HUES64 (cell line): Measurements from ENCODE around the gene DHRS3.
"Not testable (repeated sequence)": the region's sequence is repeated elsewhere in the genome, so short reads cannot be mapped to it uniquely, and the experiment has no call there.

Source experiments
- H3K27ac ChIP-seq: 2 replicates; pipeline ENCODE4 v1.7.0; 2013; ENCODE audit warnings: low read depth, low read length, inconsistent platforms
- H3K27me3 ChIP-seq: 2 replicates; pipeline ENCODE4 v1.6.1; 2013; ENCODE audit warnings: mild to moderate bottlenecking, low read length; ENCODE audit not compliant: insufficient read depth
- H3K36me3 ChIP-seq: 2 replicates; pipeline ENCODE4 v1.6.1; 2013; ENCODE audit warnings: mild to moderate bottlenecking, low read length; ENCODE audit not compliant: insufficient read depth
- H3K4me1 ChIP-seq: 2 replicates; pipeline ENCODE4 v1.6.1; 2013; ENCODE audit warnings: mild to moderate bottlenecking, low read length, moderate library complexity; ENCODE audit not compliant: insufficient read depth
- H3K4me3 ChIP-seq: 2 replicates; pipeline ENCODE4 v1.5.1; 2013; ENCODE audit warnings: mild to moderate bottlenecking, low read length, moderate library complexity
- H3K9ac ChIP-seq: 2 replicates; pipeline ENCODE4 v1.6.1; 2013; ENCODE audit warnings: mild to moderate bottlenecking, low read depth, low read length
- H3K9me3 ChIP-seq: 2 replicates; pipeline ENCODE4 v1.6.1; 2013; ENCODE audit warnings: low read depth, low read length; ENCODE audit not compliant: insufficient read depth
- WGBS: fragments of 150-250, 120-280 bp; methylation state at CpG from one replicate; pipeline ENCODE4 v1.1.7; 2013; ENCODE audit warnings: missing lambda C conversion rate; 5-methylcytosine and 5-hydroxymethylcytosine counted together

DHRS3 gene

GRCh38 chr1:12654657-12655056, 36.6 kb upstream of the DHRS3 start:
- WGBS, result 90% methylated on average over 8 of the region's 8 CpGs
- Histone ChIP-seq H3K4me1 (no peaks in the 10 kb centered on the region), H3K27ac (no peak overlapping the region), H3K27me3 (no peaks in the 10 kb centered on the region), H3K9me3 (peaks cover 5% of the 10 kb centered on the region; the same call in 1 of the 2 replicates), H3K36me3 (no peaks in the 10 kb centered on the region), H3K4me3 (no peak overlapping the region), H3K9ac (no peak overlapping the region)

GRCh38 chr1:12654004-12654567, 36.1 kb upstream of the DHRS3 start:
- Histone ChIP-seq H3K9me3 (peaks cover 5% of the 10 kb centered on the region; the same call in 1 of the 2 replicates), H3K9ac (no peak overlapping the region), H3K36me3 (no peaks in the 10 kb centered on the region), H3K4me1 (no peaks in the 10 kb centered on the region), H3K27me3 (no peaks in the 10 kb centered on the region), H3K4me3 (no peak overlapping the region), H3K27ac (no peak overlapping the region)
- WGBS, result 88% methylated on average over 4 of the region's 4 CpGs

GRCh38 chr1:12649971-12650421, 32.0 kb upstream of the DHRS3 start:
- no peaks in the 10 kb centered on the region for H3K36me3 ChIP-seq
- H3K4me3 ChIP-seq, result no peak overlapping the region
- no peaks in the 10 kb centered on the region for H3K9me3 ChIP-seq
- no peak overlapping the region for H3K27ac ChIP-seq
- no peaks in the 10 kb centered on the region for H3K4me1 ChIP-seq
- WGBS, result 88% methylated on average over 4 of the region's 5 CpGs
- H3K27me3 ChIP-seq, result no peaks in the 10 kb centered on the region
- H3K9ac ChIP-seq, result no peak overlapping the region

- Histone ChIP-seq H3K36me3 (no peaks in the 10 kb centered on the region), H3K4me1 (no peaks in the 10 kb centered on the region), H3K27me3 (no peaks in the 10 kb centered on the region), H3K4me3 (no peak overlapping the region), H3K27ac (no peak overlapping the region), H3K9ac (no peak overlapping the region), H3K9me3 (no peaks in the 10 kb centered on the region)
- 92% methylated on average over 7 of the region's 7 CpGs for WGBS
These were observed 30.7 kb upstream of the DHRS3 start for GRCh38 chr1:12648741-12649140.

- H3K36me3 ChIP-seq, H3K27ac ChIP-seq, H3K27me3 ChIP-seq, H3K4me1 ChIP-seq, H3K4me3 ChIP-seq, H3K9ac ChIP-seq: not testable (repeated sequence)
- H3K9me3 ChIP-seq, result peaks cover 14% of the 10 kb centered on the region
- 92% methylated on average over 8 of the region's 9 CpGs for WGBS
These were observed 27.4 kb upstream of the DHRS3 start for GRCh38 chr1:12645401-12645800.

GRCh38 chr1:12644829-12645228, 26.8 kb upstream of the DHRS3 start:
- Histone ChIP-seq H3K9ac (no peak overlapping the region), H3K4me3 (no peak overlapping the region), H3K27ac (no peak overlapping the region), H3K4me1 (no peaks in the 10 kb centered on the region), H3K27me3 (no peaks in the 10 kb centered on the region), H3K9me3 (peaks cover 20% of the 10 kb centered on the region), H3K36me3 (no peaks in the 10 kb centered on the region)
- 90% methylated on average over 2 of the region's 2 CpGs for WGBS

GRCh38 chr1:12644237-12644636, 26.2 kb upstream of the DHRS3 start:
- 95% methylated on average over 2 of the region's 2 CpGs for WGBS
- no peaks in the 10 kb centered on the region for H3K36me3 ChIP-seq
- H3K4me1 ChIP-seq, result no peaks in the 10 kb centered on the region
- H3K4me3 ChIP-seq, result no peak overlapping the region
- no peak overlapping the region for H3K27ac ChIP-seq
- no peak overlapping the region for H3K9ac ChIP-seq
- peaks cover 26% of the 10 kb centered on the region for H3K9me3 ChIP-seq
- no peaks in the 10 kb centered on the region for H3K27me3 ChIP-seq

- no peaks in the 10 kb centered on the region for H3K4me1 ChIP-seq
- H3K4me3 ChIP-seq, result no peak within 1 kb of the TSS
- H3K9ac ChIP-seq, result no peak within 1 kb of the TSS
- peaks cover 30% of the 10 kb centered on the region for H3K9me3 ChIP-seq
- 93% methylated on average over 7 of the region's 7 CpGs for WGBS
- H3K27ac ChIP-seq, result no peak within 1 kb of the TSS
- H3K36me3 ChIP-seq, result no peaks in the 10 kb centered on the region
- no peaks in the 10 kb centered on the region for H3K27me3 ChIP-seq
These were observed 25.8 kb upstream of the DHRS3 start, which contains the start of gene AADACL4 for GRCh38 chr1:12643785-12644184. AADACL4 (plus strand) TSS chr1:12644085; CDS start chr1:12644547, 462 bp downstream.

- no peak overlapping the region for H3K9ac ChIP-seq
- no peaks in the 10 kb centered on the region for H3K4me1 ChIP-seq
- no peak overlapping the region for H3K27ac ChIP-seq
- WGBS, result 89% methylated on average over 1 of the region's 2 CpGs
- no peaks in the 10 kb centered on the region for H3K27me3 ChIP-seq
- no peaks in the 10 kb centered on the region for H3K36me3 ChIP-seq
- no peak overlapping the region for H3K4me3 ChIP-seq
- H3K9me3 ChIP-seq, result peaks cover 30% of the 10 kb centered on the region
These were observed 25.1 kb upstream of the DHRS3 start for GRCh38 chr1:12643079-12643478.

- H3K4me1 ChIP-seq, result peaks cover 8% of the 10 kb centered on the region; the same call in 1 of the 2 replicates
- H3K36me3 ChIP-seq, result no peaks in the 10 kb centered on the region
- H3K4me3 ChIP-seq, result no peak overlapping the region
- H3K9ac ChIP-seq, result no peak overlapping the region
- H3K27me3 ChIP-seq, result no peaks in the 10 kb centered on the region
- H3K9me3 ChIP-seq, result peaks cover 34% of the 10 kb centered on the region
- no peak overlapping the region for H3K27ac ChIP-seq
These were observed 22.9 kb upstream of the DHRS3 start for GRCh38 chr1:12640958-12641272.

- no peak overlapping the region for H3K4me3 ChIP-seq
- WGBS, result 94% methylated on average over 7 of the region's 7 CpGs
These were observed 22.4 kb upstream of the DHRS3 start for GRCh38 chr1:12640237-12640957.

More at GRCh38 chr1:12640237-12640957, 22.4 kb upstream of the DHRS3 start:
- H3K9ac ChIP-seq, result no peak overlapping the region
- no peaks in the 10 kb centered on the region for H3K27me3 ChIP-seq
- no peaks in the 10 kb centered on the region for H3K36me3 ChIP-seq
- H3K9me3 ChIP-seq, result peaks cover 34% of the 10 kb centered on the region
- H3K4me1 ChIP-seq, result peaks cover 8% of the 10 kb centered on the region; the same call in 1 of the 2 replicates
- H3K27ac ChIP-seq, result no peak overlapping the region
